Bronchial epithelial cell (primary cell): ENCODE measurements around the gene ZNF30. TPM values are rescaled to one million over a fixed set of nuclear protein-coding genes. Genes with fewer than 3 reads are reported as not detected.
"Not testable (repeated sequence)": the region's sequence is repeated elsewhere in the genome, so short reads cannot be mapped to it uniquely, and the experiment has no call there.

Source experiments
- DNase-seq: peaks from one replicate; pipeline ENCODE4 v3.0.0-alpha.2; 2010; ENCODE audit warnings: low read depth
- FAIRE-seq: peaks from 2 replicates; lab custom pipeline; 2011; peaks lifted over from hg19 to GRCh38; lab: Jason Lieb, UNC
- H3K27me3 ChIP-seq: 2 replicates; pipeline ENCODE4 v1.5.1; 2011; ENCODE audit warnings: low read length; ENCODE audit not compliant: control insufficient read depth, insufficient read depth
- H3K36me3 ChIP-seq: 2 replicates; pipeline ENCODE4 v1.5.1; 2011; ENCODE audit warnings: low read length; ENCODE audit not compliant: control insufficient read depth, insufficient read depth
- H3K4me3 ChIP-seq: 2 replicates; pipeline ENCODE4 v1.5.1; 2011; ENCODE audit warnings: mild to moderate bottlenecking, low read depth, low read length, control low read depth
- CTCF ChIP-seq: IDR thresholded peaks from 2 replicates; pipeline ENCODE4 v1.5.1; 2011; ENCODE audit warnings: mild to moderate bottlenecking, moderate library complexity, low read length, control low read depth, inconsistent platforms; ENCODE audit not compliant: insufficient read depth, severe bottlenecking
- total RNA-seq: library from RNA; depleted of rRNA; stranded (reverse); fragments of >200 nt; gene quantifications from 2 replicates; pipeline ENCODE4 v1.2.1, GENCODE V29; 2014

ZNF30 gene
- total RNA-seq, 1 donor from 2014 or later, result 3.7 TPM

GRCh38 chr19:34962687-34963572, 36.2 kb downstream of the ZNF30 start:
- Histone ChIP-seq H3K27me3 (no peaks in the 10 kb centered on the region), H3K4me3 (peak overlapping the region; percentile 67), H3K36me3 (peaks cover 8% of the 10 kb centered on the region)
- no peak for TF ChIP-seq CTCF
- FAIRE-seq, result no peak
- no peak for DNase-seq

- FAIRE-seq (no peak), DNase-seq (no peak)
These were observed 37.1 kb downstream of the ZNF30 start, which contains the start of gene ZNF792 for GRCh38 chr19:34963573-34964406. TSS of gene ZNF792 (minus strand) at chr19:34964229. CDS start at chr19:34963662, 567 bp downstream.

GRCh38 chr19:34964598-34964997, 37.9 kb downstream of the ZNF30 start:
- Histone ChIP-seq H3K36me3 (no peaks in the 10 kb centered on the region), H3K27me3 (no peaks in the 10 kb centered on the region), H3K4me3 (no peak overlapping the region)
- FAIRE-seq (no peak), DNase-seq (no peak)
- TF ChIP-seq CTCF, result no peak

More at GRCh38 chr19:34963573-34964406, 37.1 kb downstream of the ZNF30 start, which contains the start of gene ZNF792:
- Histone ChIP-seq H3K27me3 (no peaks in the 10 kb centered on the region), H3K4me3 (peak within 1 kb of the TSS; percentile 67), H3K36me3 (peaks cover 4% of the 10 kb centered on the region)
- TF ChIP-seq CTCF, result no peak

- not testable (repeated sequence) for DNase-seq, H3K4me3 ChIP-seq, H3K27me3 ChIP-seq, FAIRE-seq, H3K36me3 ChIP-seq
These were observed 38.8 kb downstream of the ZNF30 start for GRCh38 chr19:34965505-34965904.

- DNase-seq (no peak), FAIRE-seq (no peak)
- Histone ChIP-seq H3K27me3 (no peaks in the 10 kb centered on the region), H3K4me3 (no peak overlapping the region), H3K36me3 (no peaks in the 10 kb centered on the region)
- TF ChIP-seq CTCF, result no peak
These were observed 40.8 kb downstream of the ZNF30 start for GRCh38 chr19:34967551-34967950.

- Histone ChIP-seq H3K36me3 (no peaks in the 10 kb centered on the region), H3K27me3 (no peaks in the 10 kb centered on the region), H3K4me3 (no peak overlapping the region)
- DNase-seq (no peak), FAIRE-seq (no peak)
- TF ChIP-seq CTCF, result no peak
These were observed 43.0 kb downstream of the ZNF30 start for GRCh38 chr19:34969721-34970120.

- not testable (repeated sequence) for H3K36me3 ChIP-seq, FAIRE-seq, H3K4me3 ChIP-seq, DNase-seq, H3K27me3 ChIP-seq
These were observed 43.6 kb downstream of the ZNF30 start for GRCh38 chr19:34970185-34970780.
